SK-N-SH (cell line): Measurements from ENCODE around the gene DNAJB8.

ENCODE experiments used
- CTCF ChIP-seq: fragments of 200-600 bp; sonication (generic); IDR thresholded peaks from 2 replicates; pipeline ENCODE4 v1.6.1; 2017; ENCODE audit warnings: antibody characterized with exemption, mild to moderate bottlenecking, moderate library complexity
- FOXJ3 ChIP-seq: sonication (generic); formaldehyde crosslinking; IDR thresholded peaks from 2 replicates; pipeline ENCODE4 v1.5.1; 2020; ENCODE audit warnings: mild to moderate bottlenecking, missing genetic modification reagents
- IRF3 ChIP-seq: fragments of 150-350 bp; IDR thresholded peaks from 2 replicates; pipeline ENCODE4 v1.6.1; 2016; ENCODE audit warnings: mild to moderate bottlenecking, low read depth, low read length
- MAX ChIP-seq: IDR thresholded peaks from 2 replicates; pipeline ENCODE4 v1.4.0; 2012; ENCODE audit warnings: low read depth
- PBX3 ChIP-seq: IDR thresholded peaks from 2 replicates; pipeline ENCODE4; 2012
- RCOR1 ChIP-seq: fragments of 150-350 bp; IDR thresholded peaks from 2 replicates; pipeline ENCODE4 v1.6.1; 2017; ENCODE audit warnings: antibody characterized with exemption, low read length
- RFX5 ChIP-seq: IDR thresholded peaks from 2 replicates; pipeline ENCODE4 v1.6.1; 2012; ENCODE audit warnings: mild to moderate bottlenecking, improper control_type of control experiment, low read length
- TAF1 ChIP-seq: IDR thresholded peaks from 2 replicates; pipeline ENCODE4 v1.6.1; 2012; ENCODE audit warnings: low read depth, mild to moderate bottlenecking, low read length, moderate library complexity, borderline replicate concordance
- USF1 ChIP-seq: IDR thresholded peaks from 2 replicates; pipeline ENCODE4 v1.4.0; 2012; ENCODE audit warnings: low read depth, borderline replicate concordance

GRCh38 chr3:128479558-128480086 lies 12.9 kb upstream of the DNAJB8 start:
- no peak for TF ChIP-seq MAX
- TF ChIP-seq RCOR1, result no peak
- TF ChIP-seq CTCF, result no peak
- no peak for TF ChIP-seq PBX3
- no peak for TF ChIP-seq USF1
- no peak for TF ChIP-seq FOXJ3
- no peak for TF ChIP-seq IRF3
- TF ChIP-seq TAF1, result no peak
- TF ChIP-seq RFX5, result no peak
